DND-41 (cell line): ENCODE measurements around the gene MAZ.
"Not testable (repeated sequence)": the region's sequence is repeated elsewhere in the genome, so short reads cannot be mapped to it uniquely, and the experiment has no call there.

Source experiments
- ATAC-seq: fragments of 200-7000 bp; cut with Tn5 transposase; 3 replicates; pipeline ENCODE4 v1.9.1; 2021; ENCODE audit warnings: low read depth; ENCODE audit not compliant: insufficient read depth
- DNase-seq: peaks from one replicate; pipeline ENCODE4 v3.0.0-alpha.2; 2020
- H2AFZ ChIP-seq: 2 replicates; pipeline ENCODE4 v1.6.0; 2012; ENCODE audit warnings: low read depth, low read length
- H3K27ac ChIP-seq: 2 replicates; pipeline ENCODE4 v1.5.1; 2012; ENCODE audit warnings: low read length, inconsistent platforms
- H3K27me3 ChIP-seq: fragments of 200-600 bp; sonication (generic); 2 replicates; pipeline ENCODE4 v1.6.0; 2012; ENCODE audit warnings: low read length, mild to moderate bottlenecking, inconsistent platforms; ENCODE audit not compliant: insufficient read depth, poor library complexity
- H3K36me3 ChIP-seq: 2 replicates; pipeline ENCODE4 v1.5.1; 2012; ENCODE audit warnings: low read length, inconsistent platforms; ENCODE audit not compliant: insufficient read depth
- H3K4me1 ChIP-seq: 2 replicates; pipeline ENCODE4 v1.5.1; 2012; ENCODE audit warnings: mild to moderate bottlenecking, low read length; ENCODE audit not compliant: insufficient read depth
- H3K4me2 ChIP-seq: 2 replicates; pipeline ENCODE4 v1.6.0; 2012; ENCODE audit warnings: mild to moderate bottlenecking, moderate library complexity, low read length, inconsistent platforms; ENCODE audit not compliant: insufficient read depth
- H3K4me3 ChIP-seq, 2 experiments: fragments of 200-600 bp in 1 of 2; shearing (Covaris generic) in 1 of 2; 2 replicates each; pipeline ENCODE4 v1.5.1; 2012 to 2016; ENCODE audit warnings: inconsistent platforms in 2 of 2, low read length in 2 of 2, mild to moderate bottlenecking in 2 of 2, low read depth in 1 of 2, moderate library complexity in 1 of 2
- H3K79me2 ChIP-seq: 2 replicates; pipeline ENCODE4 v1.6.0; 2012; ENCODE audit warnings: low read length, inconsistent platforms; ENCODE audit not compliant: insufficient read depth
- H3K9ac ChIP-seq: 2 replicates; pipeline ENCODE4 v1.6.0; 2012; ENCODE audit warnings: low read depth, mild to moderate bottlenecking, inconsistent platforms, low read length, moderate library complexity
- H3K9me3 ChIP-seq: 2 replicates; pipeline ENCODE4 v1.5.1; 2012; ENCODE audit warnings: low read length, moderate library complexity, mild to moderate bottlenecking, inconsistent platforms; ENCODE audit not compliant: insufficient read depth, severe bottlenecking
- H4K20me1 ChIP-seq: 2 replicates; pipeline ENCODE4 v1.6.0; 2012; ENCODE audit warnings: low read length; ENCODE audit not compliant: insufficient read depth
- CTCF ChIP-seq: IDR thresholded peaks from 2 replicates; pipeline ENCODE4 v1.5.1; 2012; ENCODE audit warnings: borderline replicate concordance, low read length, moderate library complexity, mild to moderate bottlenecking; ENCODE audit not compliant: poor library complexity, severe bottlenecking; ENCODE audit errors: extremely low read depth
- EZH2 ChIP-seq: IDR thresholded peaks from 3 replicates; pipeline ENCODE4 v1.6.1; 2012; ENCODE audit warnings: borderline replicate concordance, low read depth, mild to moderate bottlenecking, moderate library complexity, low read length, inconsistent platforms; ENCODE audit not compliant: severe bottlenecking

Gene MAZ

GRCh38 chr16:29769507-29769906, 36.8 kb upstream of the MAZ start:
- Histone ChIP-seq H3K27ac (no peak overlapping the region), H2AFZ (no peak overlapping the region), H4K20me1 (no peaks in the 10 kb centered on the region), H3K9me3 (no peaks in the 10 kb centered on the region), H3K79me2 (no peaks in the 10 kb centered on the region), H3K27me3 (no peaks in the 10 kb centered on the region), H3K4me3 (no peak overlapping the region), H3K9ac (no peak overlapping the region), H3K36me3 (no peaks in the 10 kb centered on the region), H3K4me2 (no peak overlapping the region), H3K4me1 (no peaks in the 10 kb centered on the region)
- TF ChIP-seq CTCF (no peak), EZH2 (no peak)
- ATAC-seq (no peak), DNase-seq (no peak)

GRCh38 chr16:29770250-29770929, 35.9 kb upstream of the MAZ start:
- H4K20me1 ChIP-seq, result no peaks in the 10 kb centered on the region
- H3K4me1 ChIP-seq, result no peaks in the 10 kb centered on the region
- no peak overlapping the region for H3K4me3 ChIP-seq
- ATAC-seq, result no peak
- H3K27me3 ChIP-seq, result no peaks in the 10 kb centered on the region
- H3K9ac ChIP-seq, result no peak overlapping the region
- no peak overlapping the region for H3K27ac ChIP-seq
- H3K9me3 ChIP-seq, result no peaks in the 10 kb centered on the region
- H3K4me2 ChIP-seq, result no peak overlapping the region
- no peak for DNase-seq
- no peak overlapping the region for H2AFZ ChIP-seq
- no peak for TF ChIP-seq CTCF
- TF ChIP-seq EZH2, result no peak
- H3K36me3 ChIP-seq, result no peaks in the 10 kb centered on the region
- no peaks in the 10 kb centered on the region for H3K79me2 ChIP-seq

- not testable (repeated sequence) for DNase-seq, H3K4me2 ChIP-seq
These were observed 34.0 kb upstream of the MAZ start for GRCh38 chr16:29772330-29772729.

GRCh38 chr16:29774730-29775129, 31.6 kb upstream of the MAZ start:
- H4K20me1 ChIP-seq, result no peaks in the 10 kb centered on the region
- H3K79me2 ChIP-seq, result no peaks in the 10 kb centered on the region
- no peaks in the 10 kb centered on the region for H3K36me3 ChIP-seq
- H3K9ac ChIP-seq, result no peak overlapping the region
- H2AFZ ChIP-seq, result no peak overlapping the region
- H3K9me3 ChIP-seq, result no peaks in the 10 kb centered on the region
- no peak overlapping the region for H3K27ac ChIP-seq
- ATAC-seq (no peak), DNase-seq (no peak)
- no peak overlapping the region for H3K4me3 ChIP-seq
- no peak overlapping the region for H3K4me2 ChIP-seq
- no peak for TF ChIP-seq CTCF
- no peak for TF ChIP-seq EZH2
- no peaks in the 10 kb centered on the region for H3K27me3 ChIP-seq
- no peaks in the 10 kb centered on the region for H3K4me1 ChIP-seq

More at GRCh38 chr16:29772330-29772729, 34.0 kb upstream of the MAZ start:
- H2AFZ ChIP-seq, H3K9me3 ChIP-seq, H3K79me2 ChIP-seq, H3K27me3 ChIP-seq, ATAC-seq, H3K9ac ChIP-seq, H3K27ac ChIP-seq, H3K4me3 ChIP-seq, H4K20me1 ChIP-seq, H3K36me3 ChIP-seq, H3K4me1 ChIP-seq: not testable (repeated sequence)
